ENCODE measurements around the gene ASCL5.

DNA sequence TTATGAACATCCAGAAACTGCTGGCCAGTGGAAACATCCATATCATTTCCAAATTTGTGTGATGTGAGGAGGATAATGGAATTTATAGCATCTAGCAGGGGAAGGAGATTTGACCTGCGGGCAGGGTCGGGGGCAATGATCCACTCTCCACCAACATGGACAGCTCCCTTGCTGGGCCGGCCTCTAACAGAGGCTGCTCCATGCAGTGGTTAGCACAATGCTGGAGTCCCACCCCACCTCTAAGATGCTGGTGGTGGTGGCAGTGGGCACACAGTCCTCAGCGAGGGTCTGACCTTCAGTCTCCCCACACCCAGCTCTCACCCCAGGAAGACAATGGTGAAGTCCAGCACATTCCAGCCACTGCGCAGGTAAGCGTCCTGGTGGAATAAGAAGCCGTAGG is 33.4 kb downstream of the ASCL5 start:
- no peak for TF ChIP-seq CTCF (IDR thresholded peaks at IDR 0.05)
- TF ChIP-seq POLR2A (IDR thresholded peaks at IDR 0.05): no peak

Measured in vagina (tissue), 2 donors.